PFSK-1 (cell line): ENCODE results near the gene DAB1.

ENCODE experiments used
- FOXP2 ChIP-seq: optimal IDR thresholded peaks from 2 replicates; pipeline ENCODE3; 2011; ENCODE audit warnings: borderline replicate concordance, control low read depth, inconsistent platforms; ENCODE audit not compliant: insufficient read depth; ENCODE audit errors: extremely low read length, extremely low read depth
- POLR2AphosphoS5 ChIP-seq: IDR thresholded peaks from 2 replicates; pipeline ENCODE4 v1.6.1; 2012; ENCODE audit warnings: low read depth, mild to moderate bottlenecking, control low read depth, low read length, moderate library complexity
- REST ChIP-seq, 2 experiments: IDR thresholded peaks; 2 replicates each; pipeline versions ENCODE4 v1.6.1 to v1.8.0; 2011 to 2012; ENCODE audit warnings: low read depth in 2 of 2, low read length in 2 of 2, control low read depth in 1 of 2, inconsistent platforms in 1 of 2, mild to moderate bottlenecking in 1 of 2, moderate library complexity in 1 of 2; ENCODE audit not compliant: insufficient read depth in 1 of 2
- SIN3A ChIP-seq: IDR thresholded peaks from 2 replicates; pipeline ENCODE4 v1.6.1; 2012; ENCODE audit warnings: mild to moderate bottlenecking, low read length, moderate library complexity, borderline replicate concordance; ENCODE audit not compliant: insufficient read depth
- TAF1 ChIP-seq: IDR thresholded peaks from 2 replicates; pipeline ENCODE4 v1.6.1; 2012; ENCODE audit warnings: low read length, control low read depth, borderline replicate concordance; ENCODE audit not compliant: insufficient read depth

Gene DAB1

GRCh38 chr1:57204091-57204490 is 219.8 kb downstream of the DAB1 start:
- TF ChIP-seq SIN3A = no peak
- TF ChIP-seq TAF1 = no peak
- TF ChIP-seq FOXP2 = no peak
- TF ChIP-seq REST (IDR thresholded peaks at IDR 0.05; ENCODE audit: insufficient read depth in 1 of 2, low read depth in 2 of 2, low read length in 2 of 2) = no peak
- no peak for TF ChIP-seq POLR2AphosphoS5

- TF ChIP-seq TAF1 = no peak
- TF ChIP-seq SIN3A = no peak
- TF ChIP-seq POLR2AphosphoS5 = no peak
- TF ChIP-seq FOXP2 = no peak
- TF ChIP-seq REST (IDR thresholded peaks at IDR 0.05; ENCODE audit: insufficient read depth in 1 of 2, low read depth in 2 of 2, low read length in 2 of 2) = no peak
Observed at GRCh38 chr1:57202241-57202640, 221.6 kb downstream of the DAB1 start.

- TF ChIP-seq TAF1 = no peak
- TF ChIP-seq POLR2AphosphoS5 = no peak
- TF ChIP-seq SIN3A = no peak
- no peak for TF ChIP-seq FOXP2
- TF ChIP-seq REST (IDR thresholded peaks at IDR 0.05; ENCODE audit: insufficient read depth in 1 of 2, low read depth in 2 of 2, low read length in 2 of 2) = no peak
Observed at GRCh38 chr1:57198912-57199311, 224.9 kb downstream of the DAB1 start.

- TF ChIP-seq REST (IDR thresholded peaks at IDR 0.05; ENCODE audit: insufficient read depth in 1 of 2, low read depth in 2 of 2, low read length in 2 of 2) (no peak), FOXP2 (no peak), SIN3A (no peak), TAF1 (no peak), POLR2AphosphoS5 (no peak)
Observed at GRCh38 chr1:57195436-57195941, 228.4 kb downstream of the DAB1 start.

GRCh38 chr1:57192222-57192621 is 231.6 kb downstream of the DAB1 start:
- TF ChIP-seq FOXP2 (no peak), REST (IDR thresholded peaks at IDR 0.05; ENCODE audit: insufficient read depth in 1 of 2, low read depth in 2 of 2, low read length in 2 of 2) (no peak), SIN3A (no peak), POLR2AphosphoS5 (no peak), TAF1 (no peak)
